GM19351 (cell line): Measurements from ENCODE around the gene ARL15.

ENCODE experiments used
- ATAC-seq: cut with Tn5 transposase; IDR thresholded peaks from one replicate; pipeline ENCODE4 v1.9.1; 2021; ENCODE audit warnings: mild to moderate bottlenecking, moderate library complexity; ENCODE audit not compliant: unreplicated experiment

ARL15 gene

DNA sequence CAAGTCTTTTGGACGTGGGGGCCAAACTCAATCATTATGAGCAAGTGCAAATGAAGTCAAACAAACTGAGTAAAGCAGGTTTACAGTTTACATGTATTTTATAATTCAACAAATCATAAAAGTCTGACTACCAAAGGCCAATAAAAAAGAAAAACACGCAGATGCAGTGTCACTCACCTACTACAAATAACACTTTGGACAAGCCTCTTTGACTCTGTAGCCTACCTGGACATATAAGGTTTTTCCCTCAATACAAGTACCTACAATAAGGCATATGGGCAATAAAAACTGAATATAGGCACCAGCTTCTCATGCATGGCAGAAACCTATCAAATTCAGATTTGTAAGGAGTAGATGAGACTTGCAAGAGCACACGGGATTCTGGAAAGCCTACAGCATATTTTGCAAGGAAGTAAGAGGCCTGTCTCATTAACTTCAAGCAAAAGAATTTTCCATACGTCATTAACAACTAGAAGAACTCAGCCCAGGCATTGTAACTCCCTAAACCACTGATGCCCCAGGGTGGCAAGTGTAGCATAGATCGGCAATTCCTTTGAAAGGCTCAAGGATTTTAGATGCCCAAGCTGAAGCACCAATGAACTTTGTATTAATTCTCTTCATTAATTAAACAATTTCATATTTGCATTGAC, 21.7 kb downstream of the ARL15 start:
- no peak for ATAC-seq

DNA sequence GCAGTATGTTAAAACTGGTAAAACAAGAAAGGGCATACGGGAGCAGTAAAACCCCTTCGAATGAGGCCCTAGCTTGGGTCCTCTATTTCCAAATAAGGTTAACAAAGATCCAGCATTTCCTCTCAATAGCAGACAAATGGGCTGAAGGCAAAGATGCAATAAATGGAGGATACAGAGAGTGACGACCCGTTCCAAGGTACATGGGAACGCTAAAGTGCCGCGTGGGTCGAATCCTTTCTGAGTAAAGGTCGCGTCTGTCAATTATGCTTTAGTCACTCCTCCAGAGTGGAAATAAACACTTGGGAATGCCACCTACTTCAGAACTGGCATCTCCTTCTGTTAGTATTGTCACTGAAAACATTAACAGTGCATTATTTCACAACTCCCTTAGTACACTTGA, 24.7 kb downstream of the ARL15 start:
- ATAC-seq = no peak

DNA sequence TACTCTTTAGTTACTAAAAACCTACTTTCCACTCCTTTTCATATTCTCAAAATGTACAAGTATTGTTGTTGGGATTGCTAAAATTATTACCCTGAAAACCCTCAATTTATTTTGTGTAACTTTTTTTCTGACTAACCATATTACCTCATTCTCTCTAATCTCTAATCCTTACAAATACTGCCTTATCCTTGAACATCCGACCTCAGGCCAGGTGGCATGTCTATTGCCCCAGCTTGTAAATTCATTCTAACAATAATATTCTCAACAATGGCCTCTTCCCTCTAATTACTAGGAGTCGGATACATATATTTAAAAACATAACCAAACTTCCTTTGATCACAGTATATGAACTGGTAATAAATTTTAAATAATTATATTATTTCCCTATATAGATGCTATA, 25.8 kb downstream of the ARL15 start:
- no peak for ATAC-seq

DNA sequence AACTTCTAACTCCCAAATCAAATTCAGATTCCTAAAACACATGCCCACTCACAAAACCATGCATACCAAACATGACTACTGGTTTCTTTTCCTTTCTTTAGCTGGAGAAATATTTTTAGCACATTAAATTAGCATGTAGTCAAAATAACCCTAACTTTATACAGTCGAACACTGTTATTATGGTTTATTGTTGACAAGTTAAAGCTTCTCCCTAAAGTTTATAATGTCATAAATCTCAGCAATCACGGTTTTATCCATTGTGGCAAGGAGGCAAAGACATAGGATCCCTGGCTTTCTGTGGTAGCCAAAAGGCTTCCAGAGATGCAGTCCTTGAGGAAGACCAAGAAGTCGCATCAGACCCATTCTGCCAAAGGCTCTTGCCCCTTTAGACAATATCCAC, 27.5 kb downstream of the ARL15 start:
- no peak for ATAC-seq

DNA sequence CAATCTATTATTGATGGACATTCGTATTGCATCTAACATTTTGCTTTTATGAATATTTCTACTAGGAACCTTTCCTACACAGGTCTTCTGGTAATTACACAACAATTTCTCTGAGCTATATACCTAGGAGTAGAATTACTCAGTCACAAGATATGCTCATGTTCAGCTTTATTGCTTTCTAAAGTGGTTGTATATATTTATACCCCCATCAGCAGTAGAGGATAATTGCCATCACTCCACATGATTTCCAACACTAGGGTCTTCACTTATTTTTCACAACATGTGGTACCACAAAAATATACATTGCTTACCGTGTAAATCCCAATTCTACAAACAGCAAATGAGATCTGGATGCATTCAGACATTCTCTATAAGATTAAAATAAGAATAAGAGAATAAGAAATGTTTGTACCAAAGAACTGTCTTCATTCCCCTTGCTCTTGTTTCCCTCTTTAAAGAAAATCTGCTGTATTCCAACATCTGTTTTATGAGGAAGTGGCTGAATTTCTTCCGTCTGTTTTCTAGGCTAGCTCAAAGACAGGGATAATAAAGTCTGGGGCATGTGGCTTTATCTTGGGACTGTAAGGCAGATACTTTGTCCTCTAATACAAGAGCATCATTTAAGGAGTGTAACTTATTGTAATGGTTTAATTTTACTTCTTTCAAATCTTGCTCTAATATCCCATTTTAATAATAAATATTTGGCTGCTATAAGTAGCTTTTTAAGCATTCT, 28.2 kb downstream of the ARL15 start:
- no peak for ATAC-seq

DNA sequence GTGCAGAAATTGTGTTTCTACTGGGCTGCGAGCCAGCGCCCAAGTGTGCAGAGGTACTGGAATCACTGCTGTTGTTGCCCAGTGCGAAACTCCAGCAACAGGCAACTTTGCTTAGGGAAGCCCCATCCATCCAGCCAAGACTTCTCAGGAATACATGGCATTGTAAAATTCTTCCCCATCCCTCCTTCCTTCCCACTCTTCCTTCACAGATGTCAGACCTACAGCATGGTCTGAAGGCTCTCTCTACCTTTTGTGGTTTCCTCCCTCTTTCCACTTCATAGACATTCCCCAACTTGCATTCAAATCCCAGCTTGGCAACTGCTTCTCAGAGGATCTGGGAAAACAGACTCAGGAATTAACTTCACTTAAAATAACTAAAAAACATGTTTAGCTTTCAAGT, 30.4 kb downstream of the ARL15 start:
- no peak for ATAC-seq

DNA sequence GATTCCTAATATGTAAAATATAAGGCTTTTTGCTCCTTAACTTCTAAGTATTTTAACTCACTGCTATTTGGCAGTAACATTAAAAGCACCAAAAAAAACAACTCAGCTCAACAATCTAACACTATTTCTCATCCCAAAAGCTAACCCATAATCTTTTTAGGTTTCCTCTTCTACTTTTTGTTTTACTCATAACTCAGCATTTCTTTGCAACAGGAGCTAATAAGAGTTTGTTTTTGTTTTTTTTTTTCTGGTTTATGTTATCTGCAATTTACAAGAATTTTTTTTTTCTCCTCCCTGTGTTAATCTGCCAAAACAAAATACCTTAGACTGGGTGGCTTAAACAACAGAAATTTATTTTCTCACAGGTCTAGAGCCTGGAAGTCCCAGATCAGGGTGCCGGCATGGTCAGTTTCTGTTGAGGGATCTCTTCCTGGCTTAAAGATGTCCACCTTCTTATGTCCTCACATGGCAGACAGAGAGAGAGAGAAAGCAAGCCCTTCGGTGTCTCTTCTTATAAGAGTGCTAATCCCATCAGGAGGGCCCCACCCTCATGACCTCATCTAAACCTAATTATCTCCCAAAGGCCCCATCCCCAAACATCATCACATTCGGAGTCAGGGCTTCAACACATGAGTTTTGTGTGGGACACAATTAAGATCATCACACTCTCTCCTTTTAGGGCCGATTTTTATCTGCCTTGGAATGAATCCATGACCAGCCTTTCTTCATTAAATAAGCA, 31.2 kb downstream of the ARL15 start:
- no peak for ATAC-seq

DNA sequence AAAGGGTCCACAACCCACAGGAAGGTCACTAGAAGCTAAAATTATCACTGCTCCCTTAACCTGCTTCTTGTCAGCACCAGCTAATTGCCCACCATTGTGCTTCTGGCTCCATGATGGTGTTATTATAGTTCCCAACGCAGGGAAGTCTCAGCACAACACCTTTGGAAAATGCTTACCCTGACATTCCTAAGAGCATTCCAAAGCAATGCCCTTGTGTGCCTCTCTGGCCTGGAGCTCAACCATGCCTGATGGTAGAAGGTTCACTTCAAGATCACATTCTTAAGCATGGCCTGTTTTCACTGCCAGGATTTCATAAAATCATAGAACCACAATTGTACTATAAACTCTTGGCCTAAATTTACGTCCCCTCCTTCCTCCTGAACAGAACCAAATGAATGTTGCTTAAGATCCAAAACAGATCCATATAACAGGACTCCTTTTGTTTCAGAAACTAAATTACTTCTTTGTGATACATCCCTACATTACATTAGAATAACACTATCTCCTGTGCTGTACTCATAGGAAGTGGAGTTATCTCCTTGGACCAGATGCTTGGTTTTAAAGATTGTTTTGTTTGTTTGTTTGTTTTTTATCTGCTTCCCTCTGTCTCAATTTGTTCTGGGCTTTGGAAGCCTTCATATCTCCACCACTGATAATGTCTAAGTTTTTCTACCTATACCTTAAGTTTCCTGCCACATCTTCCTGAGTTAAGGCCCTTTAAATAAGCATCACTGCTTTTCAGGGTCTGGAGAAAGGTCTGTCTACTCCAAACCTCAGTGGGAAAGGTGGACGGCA, 32.1 kb downstream of the ARL15 start:
- no peak for ATAC-seq

DNA sequence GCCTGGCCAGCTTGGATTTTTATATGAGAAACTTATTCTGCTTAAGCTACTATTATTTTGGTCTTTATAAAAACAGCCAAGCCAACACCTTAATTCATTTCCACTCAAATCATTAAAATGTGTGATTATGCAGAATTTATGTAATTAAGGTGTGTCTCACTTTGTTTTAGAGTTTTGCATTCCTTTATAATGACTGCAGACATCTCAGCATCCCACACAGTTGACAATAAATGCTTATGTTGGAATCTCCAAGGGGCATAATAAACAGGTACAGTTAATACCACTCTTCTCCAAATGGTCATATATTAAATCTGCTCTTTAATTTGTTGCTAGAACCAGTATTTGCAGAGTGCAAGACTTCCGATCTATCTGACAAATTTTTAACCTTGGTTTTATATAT, 34.3 kb downstream of the ARL15 start:
- no peak for ATAC-seq

DNA sequence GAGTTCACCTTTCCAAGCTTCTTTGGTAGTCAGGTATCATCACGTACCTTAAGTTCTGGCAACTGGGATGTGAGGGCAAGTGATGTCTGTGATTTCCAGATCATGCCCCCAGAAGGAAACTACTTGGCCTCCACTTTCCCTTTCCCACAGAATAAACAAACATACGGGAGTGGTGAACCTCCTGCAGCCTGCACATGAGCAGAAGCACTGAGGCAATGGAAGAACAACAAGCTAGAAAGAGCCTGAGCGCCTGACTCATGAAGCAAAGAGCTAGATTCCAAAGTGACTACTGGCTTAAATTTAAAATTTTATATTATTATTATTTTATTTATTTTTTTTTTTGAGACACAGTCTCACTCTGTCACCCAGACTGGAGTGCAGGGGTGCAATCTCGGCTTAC, 35.0 kb downstream of the ARL15 start:
- no peak for ATAC-seq

DNA sequence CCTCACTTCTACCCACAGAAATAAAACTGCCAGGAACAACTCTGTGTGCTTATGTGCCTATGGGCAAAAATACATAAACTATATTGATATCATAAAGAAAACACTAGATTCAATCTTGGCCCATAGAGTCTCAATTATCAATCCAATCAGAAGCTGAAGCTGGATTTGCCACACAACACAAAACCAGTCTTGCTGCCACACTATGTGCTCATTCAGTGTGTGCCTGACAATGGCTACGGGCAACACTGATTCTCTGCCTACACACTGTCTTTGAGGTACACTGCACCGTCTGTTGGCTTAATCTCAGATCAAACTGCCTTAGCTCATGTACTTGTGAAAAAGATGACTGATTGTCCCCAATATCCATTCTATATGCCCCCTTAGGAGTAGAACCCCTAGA, 35.4 kb downstream of the ARL15 start:
- ATAC-seq = no peak

DNA sequence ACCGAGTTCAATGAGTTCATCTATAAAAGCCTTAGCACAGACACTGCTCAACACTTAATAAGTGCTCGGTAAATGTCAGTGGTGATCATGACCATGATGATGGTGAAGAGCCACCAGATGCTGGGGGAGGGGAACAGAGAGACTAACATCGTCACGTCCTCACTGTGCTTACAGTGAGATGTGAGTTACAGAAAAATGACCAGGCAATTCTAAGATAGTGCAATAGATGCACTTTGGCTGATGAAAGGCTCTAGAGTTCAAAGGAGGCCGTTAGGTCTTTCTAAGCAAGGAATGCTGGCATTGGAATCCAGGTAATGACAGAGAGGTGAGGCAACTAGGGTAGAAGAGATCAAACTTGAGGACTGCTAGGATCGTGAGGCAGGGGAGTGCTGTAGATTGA, 36.7 kb downstream of the ARL15 start:
- no peak for ATAC-seq

DNA sequence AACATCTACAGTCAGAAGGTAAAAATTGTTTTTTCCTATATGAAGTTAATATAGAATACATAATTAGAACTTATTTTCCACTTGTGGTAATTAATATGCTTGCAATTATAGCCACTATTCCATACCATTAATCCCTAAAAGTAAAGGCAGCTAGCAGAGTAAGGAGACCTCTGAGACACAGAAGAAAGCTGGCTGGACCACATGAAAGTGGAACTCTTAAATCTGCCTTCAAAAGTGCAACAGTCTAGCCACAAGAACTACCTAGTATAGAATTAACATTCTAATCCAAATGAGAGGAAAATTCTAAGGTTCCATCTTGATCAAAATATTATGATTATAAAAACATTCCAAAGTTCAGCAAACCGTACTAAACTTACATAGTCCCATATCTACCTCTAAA, 37.6 kb downstream of the ARL15 start:
- no peak for ATAC-seq

DNA sequence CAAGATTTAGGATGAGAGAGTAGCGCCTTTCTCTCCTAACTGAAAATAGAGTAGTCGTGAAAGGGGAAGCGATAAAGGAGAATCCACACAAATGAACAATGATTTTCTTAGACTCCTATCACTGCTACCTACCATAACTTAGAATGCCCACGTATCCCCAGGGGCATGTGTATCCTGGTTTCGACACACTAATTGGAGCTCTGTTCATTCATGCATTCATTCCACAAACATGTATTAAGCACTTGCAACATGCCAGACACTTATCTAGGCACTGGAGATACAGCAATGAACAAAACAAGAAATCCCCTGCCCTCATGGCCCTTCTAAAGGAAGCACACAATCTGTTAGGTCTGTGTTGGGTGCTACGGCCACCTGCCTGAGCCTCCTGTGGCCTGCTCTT, 40.0 kb downstream of the ARL15 start:
- ATAC-seq = no peak

DNA sequence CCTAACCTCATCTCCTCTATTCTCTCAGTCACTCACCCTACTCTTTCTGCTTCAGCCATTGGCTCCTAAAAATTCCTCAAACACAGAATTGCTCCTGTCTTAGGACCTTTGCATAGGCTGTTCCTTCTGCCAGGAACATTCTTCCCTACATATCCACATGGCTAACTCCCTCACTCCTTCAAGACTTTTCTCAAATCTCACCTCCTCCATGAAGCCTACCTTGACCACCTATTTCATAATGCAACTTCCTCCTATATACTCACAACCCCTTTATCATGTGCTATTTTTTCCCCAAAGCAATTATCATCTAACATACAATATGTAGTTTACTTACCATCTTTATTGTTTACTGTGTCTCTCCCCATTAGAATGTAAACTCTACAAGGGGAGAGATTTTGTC, 45.8 kb downstream of the ARL15 start:
- ATAC-seq = no peak

DNA sequence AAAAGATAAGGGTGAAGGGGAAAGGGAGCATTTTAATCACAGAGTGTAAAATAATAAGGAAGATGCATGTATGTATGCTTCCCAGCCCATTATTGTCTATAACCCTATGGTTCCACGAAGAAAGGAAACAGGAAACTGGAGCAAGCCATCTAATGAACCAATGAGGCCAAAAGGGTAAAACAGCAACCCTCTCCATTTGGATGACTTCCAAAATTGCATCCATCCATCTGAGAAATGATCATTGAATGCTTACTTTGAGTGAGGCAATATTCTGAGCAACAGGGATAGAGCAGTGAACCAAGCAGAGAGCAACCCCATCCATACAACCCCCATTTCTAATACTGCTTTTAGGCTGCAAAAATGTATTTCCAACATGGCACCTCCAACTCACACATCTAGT, 46.9 kb downstream of the ARL15 start:
- no peak for ATAC-seq

DNA sequence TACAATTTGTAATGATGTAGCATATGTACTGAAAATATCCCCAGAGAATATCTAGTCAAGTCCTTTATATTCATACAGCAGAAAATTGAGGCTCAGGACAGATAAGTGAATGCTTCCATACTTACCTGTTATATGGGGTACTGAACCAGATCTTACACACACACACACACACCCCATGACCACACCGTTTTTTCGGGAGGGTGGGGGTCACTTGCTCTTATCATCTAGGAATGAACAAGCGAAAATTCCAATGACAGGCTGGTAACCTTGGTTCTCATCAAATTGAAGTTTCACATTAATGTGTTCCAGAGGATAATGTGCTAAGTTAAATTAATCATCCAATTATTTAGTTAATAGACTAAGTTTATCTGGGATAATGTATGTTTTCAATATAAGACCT, 48.8 kb downstream of the ARL15 start:
- ATAC-seq = no peak

DNA sequence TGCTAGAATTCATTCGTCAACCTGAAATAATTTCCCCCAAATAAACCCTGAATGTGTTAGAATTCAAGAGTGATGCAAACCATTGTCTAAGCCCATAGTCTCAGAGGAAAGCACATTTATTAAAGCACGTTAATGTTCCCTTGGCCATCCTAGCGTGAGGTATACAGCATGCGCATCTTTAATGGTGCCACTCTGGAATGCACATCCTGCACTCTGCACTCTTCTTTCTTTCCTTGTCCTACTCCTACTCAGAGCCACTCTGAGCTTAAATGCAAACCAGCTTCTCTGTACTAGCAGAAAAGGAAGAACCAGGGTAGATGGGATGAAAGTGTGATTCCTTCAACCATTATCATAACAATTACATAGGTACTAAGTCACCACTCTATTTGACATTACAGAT, 50.4 kb downstream of the ARL15 start:
- ATAC-seq = no peak

DNA sequence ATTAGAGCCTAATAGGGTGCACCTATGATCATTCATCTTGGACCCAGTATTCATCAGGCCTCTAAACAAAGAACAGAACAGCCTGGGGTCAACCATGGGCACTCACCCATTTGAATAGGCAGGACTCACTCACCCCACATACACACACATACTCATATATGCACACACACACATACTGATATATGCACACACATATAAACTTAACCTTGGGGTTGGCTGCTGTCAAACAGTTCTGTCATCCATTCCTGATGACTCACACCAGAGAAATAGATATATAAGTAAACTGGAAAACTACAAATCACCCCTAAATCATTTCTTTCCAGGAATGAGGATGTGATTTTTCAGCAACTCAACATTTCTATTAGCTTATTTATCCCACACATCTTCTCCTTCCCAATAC, 51.3 kb downstream of the ARL15 start:
- no peak for ATAC-seq

DNA sequence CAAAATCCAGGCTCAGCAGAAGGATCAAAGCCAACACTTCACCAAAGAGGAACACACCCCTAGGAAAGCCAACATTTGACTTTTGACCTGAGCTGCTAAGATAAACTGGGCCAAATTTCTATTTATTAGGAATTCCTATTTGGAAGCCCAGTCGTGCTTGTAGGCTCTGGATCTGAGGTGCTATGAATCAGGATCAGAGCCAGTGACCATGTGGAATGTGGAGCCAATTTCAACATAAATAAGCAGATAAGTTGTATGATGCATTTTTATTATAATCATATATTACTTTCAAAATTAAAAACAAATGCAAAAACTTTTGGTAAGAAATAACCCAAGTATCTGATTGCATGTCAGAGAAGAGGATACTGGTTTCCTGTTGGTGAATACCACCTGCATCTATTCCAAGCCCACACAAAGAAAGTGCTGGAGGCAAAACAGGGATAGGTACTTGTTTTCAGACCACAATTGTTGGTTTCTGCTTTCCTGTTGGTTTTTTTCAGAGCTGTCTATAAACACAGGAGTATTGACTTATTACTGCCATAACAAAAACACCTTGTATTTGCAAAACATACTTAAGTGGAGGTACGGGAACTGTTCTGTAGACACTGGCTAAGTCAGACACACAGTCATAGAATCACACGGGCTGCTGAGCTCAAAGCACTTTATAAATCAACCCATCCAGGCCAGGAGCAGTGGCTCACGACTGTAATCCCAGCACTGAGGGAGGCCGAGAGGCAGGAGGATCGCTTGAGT, 52.8 kb downstream of the ARL15 start:
- ATAC-seq = no peak
